ENCODE data around the gene ZSCAN12. TPM values are rescaled to one million over a fixed set of nuclear protein-coding genes. Genes with fewer than 3 reads are reported as not detected.

ZSCAN12 gene
- total and polyA plus RNA-seq, 2 experiments from 2014 or later = 0.88 to 3.1 TPM

DNA sequence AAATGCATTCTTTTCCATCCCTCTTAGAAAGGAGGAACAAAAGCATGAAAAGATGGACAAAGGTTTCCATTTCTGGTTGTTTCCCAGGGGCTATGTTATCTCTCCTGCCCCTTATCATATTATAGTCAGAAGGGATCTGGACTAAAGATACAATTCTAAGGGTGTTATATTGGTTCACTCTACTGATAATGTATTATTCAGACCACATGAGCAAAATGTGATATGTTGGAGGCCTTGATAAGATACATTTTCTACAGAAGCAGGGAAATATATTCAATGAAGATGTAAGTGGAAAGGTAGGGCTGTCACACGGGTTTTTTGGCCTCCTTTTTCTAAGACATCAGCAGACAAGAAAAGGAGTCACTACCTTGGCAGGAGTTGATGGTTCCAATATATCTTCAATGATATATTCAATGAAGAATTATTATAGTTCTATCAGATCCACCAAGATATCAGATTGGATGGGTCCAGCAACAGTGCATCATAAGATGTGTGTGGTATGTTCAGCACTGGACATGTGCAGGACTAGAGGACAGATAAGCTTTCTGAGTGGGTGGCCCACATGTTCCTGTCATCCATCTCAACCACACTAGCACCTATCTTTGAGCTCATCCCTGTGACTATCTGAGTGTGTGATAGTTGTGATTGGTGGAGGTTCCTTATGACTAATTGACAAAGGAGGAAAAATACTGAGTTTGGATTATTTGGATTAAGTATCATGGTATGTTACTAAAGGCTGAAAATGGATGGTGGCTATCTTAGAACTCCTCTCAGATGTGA is 55.5 kb downstream of the ZSCAN12 start:
- Histone ChIP-seq H3K27me3 (replicated peaks; ENCODE audit: insufficient read depth) (0 out of 2 replicates have a peak, but pooled peaks cover 6% of the 10 kb centered on the region), H3K4me3 (no peak overlapping the region), H2AFZ (no peak overlapping the region), H3K79me2 (ENCODE audit: insufficient read depth) (no peaks in the 10 kb centered on the region), H3F3A (ENCODE audit: insufficient read depth) (no peaks in the 10 kb centered on the region), H3K9ac (no peak overlapping the region), H3K4me1 (ENCODE audit: insufficient read depth) (0 out of 2 replicates have a peak, but pooled peaks cover under 1% of the 10 kb centered on the region), H3K4me2 (ENCODE audit: unreplicated experiment) (no peak overlapping the region), H3K36me3 (ENCODE audit: low read depth) (no peaks in the 10 kb centered on the region), H3K27ac (no peak overlapping the region), H4K20me1 (ENCODE audit: insufficient read depth) (no peaks in the 10 kb centered on the region), H3K9me3 (ENCODE audit: low read depth) (no peaks in the 10 kb centered on the region), H3K9me2 (ENCODE audit: insufficient read depth) (no peaks in the 10 kb centered on the region)
- no peak for DNase-seq
- 10 to 15% methylated on average over 1 of the region's 1 CpG for WGBS, 2 experiments (ENCODE audit: low coverage in 1 of 2, low lambda C conversion rate in 2 of 2, missing lambda C conversion rate in 2 of 2)
- in situ Hi-C loops (cut with MboI) = no loop called here
- TF ChIP-seq EZH2 (IDR thresholded peaks at IDR 0.05; ENCODE audit: insufficient read depth, poor library complexity, severe bottlenecking) (no peak), EZH2phosphoT487 (IDR thresholded peaks at IDR 0.05; ENCODE audit: insufficient read depth, low read depth) (no peak)

DNA sequence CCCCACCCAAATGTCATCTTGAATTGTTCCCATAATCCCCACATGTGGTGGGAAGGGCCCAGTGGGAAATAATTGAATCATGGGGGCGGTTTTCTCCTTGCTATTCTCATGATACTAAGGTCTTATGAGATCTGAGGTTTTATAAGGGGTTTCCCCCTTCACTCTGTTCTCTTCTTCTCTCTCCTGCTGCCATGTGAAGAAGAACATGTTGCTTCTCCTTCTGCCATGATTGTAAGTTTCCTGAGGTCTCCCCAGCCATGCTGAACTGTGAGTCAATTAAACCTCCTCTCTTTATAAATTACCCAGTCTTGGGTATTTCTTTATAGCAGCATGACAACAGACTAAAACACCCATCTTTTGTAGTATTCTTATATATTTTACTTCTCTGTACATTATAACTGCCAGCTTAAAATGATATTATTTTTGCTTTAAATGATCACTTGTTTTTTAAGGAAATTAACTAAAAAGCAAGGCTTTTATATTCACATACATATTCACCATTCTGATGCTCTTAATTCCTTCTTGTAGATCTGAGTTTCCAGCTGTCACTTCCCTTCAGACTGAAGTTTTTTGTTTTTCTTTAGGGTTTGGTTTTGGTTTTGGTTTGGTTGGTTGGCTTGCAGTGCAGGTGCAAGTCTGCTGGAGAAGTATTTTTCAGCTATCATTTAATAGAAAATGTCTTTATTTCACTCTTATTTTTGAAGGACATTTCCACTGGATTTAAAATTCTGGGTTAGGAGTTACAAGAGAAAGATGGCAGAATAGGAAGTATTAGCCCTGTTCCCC is 59.0 kb downstream of the ZSCAN12 start:
- Histone ChIP-seq H3K4me2 (ENCODE audit: unreplicated experiment) (no peak overlapping the region), H3K36me3 (ENCODE audit: low read depth) (no peaks in the 10 kb centered on the region), H3K4me1 (ENCODE audit: insufficient read depth) (peaks cover 6% of the 10 kb centered on the region; the same call in 1 of the 2 replicates), H3F3A (ENCODE audit: insufficient read depth) (no peaks in the 10 kb centered on the region; the same call in 1 of the 2 replicates), H4K20me1 (ENCODE audit: insufficient read depth) (no peaks in the 10 kb centered on the region), H3K4me3 (no peak overlapping the region), H3K27me3 (replicated peaks; ENCODE audit: insufficient read depth) (no peaks in the 10 kb centered on the region), H2AFZ (no peak overlapping the region), H3K27ac (no peak overlapping the region), H3K9me2 (ENCODE audit: insufficient read depth) (no peaks in the 10 kb centered on the region), H3K9ac (no peak overlapping the region), H3K79me2 (ENCODE audit: insufficient read depth) (no peaks in the 10 kb centered on the region), H3K9me3 (ENCODE audit: low read depth) (no peaks in the 10 kb centered on the region)
- TF ChIP-seq EZH2phosphoT487 (IDR thresholded peaks at IDR 0.05; ENCODE audit: insufficient read depth, low read depth) (no peak), EZH2 (IDR thresholded peaks at IDR 0.05; ENCODE audit: insufficient read depth, poor library complexity, severe bottlenecking) (no peak)
- no peak for DNase-seq
- in situ Hi-C loops (cut with MboI) = no loop called here
- 0 to 15% methylated on average over 1 of the region's 1 CpG for WGBS, 2 experiments (ENCODE audit: low coverage in 1 of 2, low lambda C conversion rate in 2 of 2, missing lambda C conversion rate in 2 of 2)

DNA sequence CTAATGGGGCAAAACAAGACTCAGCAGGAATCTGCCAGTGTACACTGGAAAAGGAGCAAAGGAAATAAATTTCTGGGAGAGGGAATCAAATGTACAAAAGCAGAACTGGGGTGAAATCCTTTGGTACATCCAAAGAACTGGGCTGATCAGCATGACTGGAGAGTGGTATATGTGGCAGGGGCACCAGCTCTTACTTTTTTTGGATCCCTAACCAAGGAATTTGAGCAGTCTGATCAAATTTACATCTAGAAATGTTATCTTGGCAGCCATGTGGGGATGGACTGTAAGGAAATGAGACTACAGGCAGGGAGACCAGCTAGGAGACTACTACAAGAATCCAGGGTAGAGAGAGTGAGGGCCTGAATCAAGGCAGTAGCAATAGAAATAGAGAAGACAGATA is 62.4 kb downstream of the ZSCAN12 start:
- in situ Hi-C loops (cut with MboI) = no loop called here
- H4K20me1 ChIP-seq (ENCODE audit: insufficient read depth) = no peaks in the 10 kb centered on the region

GRCh38 chr6:28336284-28337120 is 63.0 kb downstream of the ZSCAN12 start:
- DNase-seq = no peak
- Histone ChIP-seq H3K9ac (peak overlapping the region; percentile 80), H3K9me2 (ENCODE audit: insufficient read depth) (no peaks in the 10 kb centered on the region), H3K9me3 (ENCODE audit: low read depth) (no peaks in the 10 kb centered on the region), H4K20me1 (ENCODE audit: insufficient read depth) (no peaks in the 10 kb centered on the region), H3K27ac (no peak overlapping the region), H3K36me3 (ENCODE audit: low read depth) (no peaks in the 10 kb centered on the region), H3K79me2 (ENCODE audit: insufficient read depth) (no peaks in the 10 kb centered on the region), H2AFZ (peak overlapping the region; percentile 98), H3K4me3 (peak overlapping the region; percentile 95), H3K27me3 (replicated peaks; ENCODE audit: insufficient read depth) (no peaks in the 10 kb centered on the region), H3K4me2 (ENCODE audit: unreplicated experiment) (peak overlapping the region; percentile 99), H3F3A (ENCODE audit: insufficient read depth) (no peaks in the 10 kb centered on the region; the same call in 1 of the 2 replicates), H3K4me1 (ENCODE audit: insufficient read depth) (peaks cover 6% of the 10 kb centered on the region; the same call in 1 of the 2 replicates)
- in situ Hi-C loops (cut with MboI) = no loop called here
- 16% methylated on average over 24 of the region's 24 CpGs for WGBS, 2 experiments (ENCODE audit: low coverage in 1 of 2, low lambda C conversion rate in 2 of 2, missing lambda C conversion rate in 2 of 2)
- TF ChIP-seq EZH2phosphoT487 (IDR thresholded peaks at IDR 0.05; ENCODE audit: insufficient read depth, low read depth) (no peak), EZH2 (IDR thresholded peaks at IDR 0.05; ENCODE audit: insufficient read depth, poor library complexity, severe bottlenecking) (no peak)

More for the DNA sequence above, 62.4 kb downstream of the ZSCAN12 start:
- H3K27me3 ChIP-seq (replicated peaks; ENCODE audit: insufficient read depth) = no peaks in the 10 kb centered on the region
- H3F3A ChIP-seq (ENCODE audit: insufficient read depth) = no peaks in the 10 kb centered on the region; the same call in 1 of the 2 replicates
- no peak for DNase-seq
- no peaks in the 10 kb centered on the region for H3K79me2 ChIP-seq (ENCODE audit: insufficient read depth)
- no peak overlapping the region for H3K4me3 ChIP-seq
- H3K9me2 ChIP-seq (ENCODE audit: insufficient read depth) = no peaks in the 10 kb centered on the region
- no peaks in the 10 kb centered on the region for H3K9me3 ChIP-seq (ENCODE audit: low read depth)
- no peak overlapping the region for H2AFZ ChIP-seq
- H3K9ac ChIP-seq = no peak overlapping the region
- no peak overlapping the region for H3K4me2 ChIP-seq (ENCODE audit: unreplicated experiment)
- no peak overlapping the region for H3K27ac ChIP-seq
- H3K36me3 ChIP-seq (ENCODE audit: low read depth) = no peaks in the 10 kb centered on the region
- TF ChIP-seq EZH2 (IDR thresholded peaks at IDR 0.05; ENCODE audit: insufficient read depth, poor library complexity, severe bottlenecking) (no peak), EZH2phosphoT487 (IDR thresholded peaks at IDR 0.05; ENCODE audit: insufficient read depth, low read depth) (no peak)
- peaks cover 6% of the 10 kb centered on the region; the same call in 1 of the 2 replicates for H3K4me1 ChIP-seq (ENCODE audit: insufficient read depth)
